PC-9 (cell line): ENCODE data around the gene SFT2D3.

Experiments
- CTCF ChIP-seq: fragments of 200-600 bp; sonication (generic); conservative IDR thresholded peaks from 2 replicates; pipeline ENCODE4 v1.6.1; 2017; ENCODE audit warnings: mixed run types, antibody characterized with exemption, mild to moderate bottlenecking, moderate library complexity
- EZH2 ChIP-seq: fragments of 200-600 bp; sonication (generic); IDR thresholded peaks from 2 replicates; pipeline ENCODE4 v1.8.0; 2017; ENCODE audit warnings: antibody characterized with exemption, low read depth

- TF ChIP-seq CTCF (no peak), EZH2 (no peak)
Observed at GRCh38 chr2:127664065-127664894, 37.0 kb upstream of the SFT2D3 start.
